ELF-1 (cell line): ENCODE measurements around the gene APBA3.

Experiments
- DNase-seq: peaks from one replicate; pipeline ENCODE4 v3.0.0-alpha.2; 2016; ENCODE audit warnings: low read depth, low spot score

Gene APBA3

GRCh38 chr19:3748965-3749364 lies 12.5 kb downstream of the APBA3 start:
- no peak for DNase-seq

DNA sequence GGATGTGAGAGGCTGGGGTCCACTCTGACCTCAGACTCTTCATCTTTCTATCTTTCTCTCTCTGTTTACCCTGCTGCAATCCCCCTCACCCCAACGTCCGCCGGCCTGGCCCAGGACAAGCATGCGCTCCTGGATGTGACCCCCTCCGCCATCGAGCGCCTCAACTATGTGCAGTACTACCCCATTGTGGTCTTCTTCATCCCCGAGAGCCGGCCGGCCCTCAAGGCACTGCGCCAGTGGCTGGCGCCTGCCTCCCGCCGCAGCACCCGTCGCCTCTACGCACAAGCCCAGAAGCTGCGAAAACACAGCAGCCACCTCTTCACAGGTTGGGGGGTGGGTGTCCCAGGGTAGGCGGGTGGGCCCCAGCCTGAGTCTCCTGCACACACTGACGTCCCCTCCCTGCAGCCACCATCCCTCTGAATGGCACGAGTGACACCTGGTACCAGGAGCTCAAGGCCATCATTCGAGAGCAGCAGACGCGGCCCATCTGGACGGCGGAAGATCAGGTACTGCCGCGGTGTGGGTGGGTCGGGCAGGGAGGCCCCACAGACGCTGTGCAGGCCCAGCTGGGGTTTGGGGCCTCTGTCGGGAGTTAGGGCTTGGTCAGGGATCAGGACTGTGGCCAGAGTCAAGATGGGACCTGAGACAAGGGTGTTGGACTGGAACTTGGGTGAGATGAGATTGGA lies 15.0 kb downstream of the APBA3 start:
- no peak for DNase-seq

DNA sequence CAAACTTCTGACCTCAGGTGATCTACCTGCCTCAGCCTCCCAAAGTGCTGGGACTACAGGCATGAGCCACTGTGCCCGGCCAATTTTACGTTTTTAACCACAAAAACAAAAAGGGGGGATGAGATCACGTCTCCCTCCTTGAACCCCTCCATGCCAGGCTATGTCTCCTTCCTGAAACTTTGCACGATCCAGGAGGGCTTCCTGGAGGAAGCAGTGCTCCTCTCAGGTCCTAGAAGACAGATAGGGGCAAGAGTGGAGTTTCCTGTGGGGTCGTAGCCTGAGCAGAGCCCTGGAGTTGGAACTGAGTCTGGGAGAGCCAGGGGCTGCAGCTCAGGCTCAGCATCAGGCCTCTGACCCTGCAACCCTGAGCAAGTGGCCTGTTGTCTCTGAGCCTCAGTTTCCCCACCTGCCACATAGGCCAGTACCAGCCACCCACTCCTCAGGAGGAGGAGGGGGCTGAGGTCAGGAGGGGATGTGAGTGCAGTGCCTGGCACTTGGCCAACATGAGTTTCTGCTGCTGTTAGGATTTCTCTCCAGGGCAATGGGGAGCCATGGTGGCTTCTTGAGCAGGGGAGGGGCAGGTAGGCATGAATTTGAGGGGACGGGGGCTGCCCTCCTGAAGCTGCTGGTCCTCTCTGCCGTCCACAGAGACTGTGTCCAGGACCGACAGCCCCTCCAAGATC lies 16.0 kb downstream of the APBA3 start:
- DNase-seq: no peak

- no peak for DNase-seq
These were observed 18.0 kb downstream of the APBA3 start for GRCh38 chr19:3743486-3743885.

DNA sequence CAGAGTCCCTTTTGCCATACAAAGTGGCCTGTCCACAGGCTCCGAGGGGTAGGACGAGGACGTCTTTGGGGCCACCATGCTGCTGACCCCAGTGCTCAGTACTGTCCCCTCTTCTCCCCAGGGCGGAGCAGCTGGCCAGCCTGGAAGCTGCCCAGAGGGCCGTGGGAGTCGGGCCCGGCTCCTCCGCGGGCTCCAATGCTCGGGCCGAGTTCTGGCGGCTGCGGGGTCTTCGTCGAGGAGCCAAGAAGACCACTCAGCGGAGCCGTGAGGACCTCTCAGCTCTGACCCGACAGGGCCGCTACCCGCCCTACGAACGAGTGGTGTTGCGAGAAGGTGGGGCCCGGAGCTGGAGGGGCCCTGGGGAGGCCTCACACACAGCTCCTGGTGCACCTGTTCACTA lies 21.1 kb downstream of the APBA3 start:
- no peak for DNase-seq

DNA sequence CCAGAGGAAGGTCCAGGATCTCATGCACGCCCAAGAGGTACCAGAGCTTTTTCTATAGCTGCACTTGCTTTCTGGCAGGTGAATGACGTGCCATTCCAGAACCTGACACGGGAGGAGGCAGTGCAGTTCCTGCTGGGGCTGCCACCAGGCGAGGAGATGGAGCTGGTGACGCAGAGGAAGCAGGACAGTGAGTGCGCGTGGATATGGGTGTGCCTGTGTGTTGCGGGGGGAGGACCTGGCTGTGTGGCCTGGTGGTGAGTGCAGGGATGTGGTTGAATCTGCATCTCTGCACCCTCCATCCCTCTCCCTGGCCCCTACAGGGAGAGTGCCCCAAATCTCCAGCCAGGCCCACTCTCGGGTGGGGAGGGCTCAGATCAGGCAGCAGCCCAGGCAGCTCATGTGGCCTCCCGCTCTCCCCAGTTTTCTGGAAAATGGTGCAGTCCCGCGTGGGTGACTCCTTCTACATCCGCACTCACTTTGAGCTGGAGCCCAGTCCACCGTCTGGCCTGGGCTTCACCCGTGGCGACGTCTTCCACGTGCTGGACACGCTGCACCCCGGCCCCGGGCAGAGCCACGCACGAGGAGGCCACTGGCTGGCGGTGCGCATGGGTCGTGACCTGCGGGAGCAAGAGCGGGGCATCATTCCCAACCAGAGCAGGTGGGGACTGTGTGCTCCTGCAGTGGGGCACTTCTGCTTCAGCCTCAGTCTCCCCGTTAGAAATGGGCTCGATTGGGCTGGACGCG lies 22.8 kb downstream of the APBA3 start:
- no peak for DNase-seq

GRCh38 chr19:3737487-3738205 lies 23.8 kb downstream of the APBA3 start:
- no peak for DNase-seq

GRCh38 chr19:3736106-3736724 lies 25.3 kb downstream of the APBA3 start:
- no peak for DNase-seq

- no peak for DNase-seq
These were observed 27.2 kb downstream of the APBA3 start for GRCh38 chr19:3734310-3734600.

GRCh38 chr19:3733549-3734309 lies 27.8 kb downstream of the APBA3 start:
- DNase-seq: no peak

DNA sequence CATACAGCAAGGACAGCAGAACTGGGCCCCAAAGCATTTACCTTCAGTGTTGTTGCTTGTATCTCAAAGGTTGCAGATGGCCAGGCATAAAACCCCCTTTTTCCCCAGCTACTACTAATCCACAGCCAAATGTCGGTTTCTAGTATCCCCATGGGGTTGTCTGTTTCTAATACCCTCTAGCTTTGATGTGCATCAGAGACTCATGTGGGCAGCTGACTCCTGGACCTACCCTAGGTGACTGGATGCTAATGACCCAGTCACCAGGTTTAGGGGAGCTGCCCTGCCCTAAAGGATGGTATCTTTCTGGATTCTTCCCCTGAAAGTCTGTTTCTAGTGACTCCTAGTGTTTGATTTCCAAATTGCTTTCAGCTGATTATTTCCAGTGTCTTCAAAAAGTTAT lies 29.4 kb downstream of the APBA3 start:
- no peak for DNase-seq

- no peak for DNase-seq
These were observed 31.0 kb downstream of the APBA3 start for GRCh38 chr19:3730457-3730958.

- DNase-seq: peak; percentile 81
These were observed 35.7 kb downstream of the APBA3 start for GRCh38 chr19:3725640-3726310.

DNA sequence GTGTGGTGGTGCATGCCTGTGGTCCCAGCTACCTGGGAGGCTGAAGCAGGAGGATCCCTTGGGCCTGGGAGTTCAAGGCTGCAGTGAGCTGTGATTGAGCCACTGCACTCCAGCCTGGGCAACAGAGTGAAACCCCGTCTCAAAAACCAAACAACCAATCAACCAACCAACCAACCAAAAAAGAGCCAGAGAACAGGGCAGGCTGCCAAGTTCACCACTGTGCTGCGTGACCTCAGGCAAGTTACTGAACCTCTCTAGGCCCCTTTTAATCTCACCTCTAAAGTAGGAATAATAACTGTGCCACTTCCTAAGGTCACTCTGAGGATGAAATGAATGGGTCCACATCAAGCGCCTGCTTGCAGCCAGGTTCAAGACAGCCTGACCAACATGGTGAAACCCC lies 36.4 kb downstream of the APBA3 start:
- no peak for DNase-seq

- peak; percentile 51 for DNase-seq
These were observed 37.6 kb downstream of the APBA3 start for GRCh38 chr19:3723883-3724282.

GRCh38 chr19:3723110-3723488 lies 38.4 kb downstream of the APBA3 start:
- no peak for DNase-seq

DNA sequence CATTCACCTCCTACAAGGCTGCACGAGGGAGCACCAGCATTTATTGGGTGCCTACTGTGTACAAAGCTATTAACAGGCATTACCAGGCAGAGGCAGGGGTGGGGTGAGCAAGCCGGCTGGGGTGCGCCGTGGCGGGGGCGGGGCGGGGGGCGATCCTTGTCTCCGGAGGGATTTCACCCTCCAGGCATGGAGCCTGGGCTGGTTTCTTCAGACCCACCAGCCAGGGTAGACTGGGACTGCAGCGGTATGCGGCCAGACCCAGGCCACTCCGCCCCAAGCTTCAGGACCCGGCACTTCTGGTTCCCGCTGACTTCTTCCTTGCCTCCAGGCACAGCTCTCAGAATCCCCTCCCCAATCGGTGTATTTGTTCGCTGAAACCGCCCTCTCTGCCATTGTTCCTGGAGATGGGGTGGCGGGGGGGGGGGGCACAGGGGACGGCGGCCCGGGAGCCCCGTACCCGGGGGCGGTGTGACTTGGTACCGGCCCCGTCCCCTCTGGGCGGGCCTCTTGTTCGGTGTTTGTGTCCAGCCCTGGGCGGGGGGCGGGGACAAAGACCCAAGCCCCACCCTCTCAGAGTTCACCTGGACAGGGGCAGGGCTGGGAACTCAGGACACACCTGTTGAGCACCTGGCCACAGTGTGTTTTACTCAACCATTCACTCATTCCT lies 38.9 kb downstream of the APBA3 start:
- peak; percentile 94 for DNase-seq

- DNase-seq: peak; percentile 36
These were observed 39.5 kb downstream of the APBA3 start for GRCh38 chr19:3721887-3722442.

- DNase-seq: peak; percentile 99
These were observed 40.2 kb downstream of the APBA3 start for GRCh38 chr19:3721131-3721886.
